Measurements from ENCODE around the gene AARS2.

GRCh38 chr6:44310241-44310640 lies 2.9 kb downstream of the AARS2 start:
- TF ChIP-seq POLR2A (IDR thresholded peaks at IDR 0.05) (no peak), CTCF (IDR thresholded peaks at IDR 0.05) (no peak), EP300 (IDR thresholded peaks at IDR 0.05) (no peak)
